Vagina (tissue), 2 donors: ENCODE data around the gene ADORA2A. TPM values are rescaled to one million over a fixed set of nuclear protein-coding genes. Genes with fewer than 3 reads are reported as not detected.

Source experiments
- DNase-seq, 2 donors: peaks; one replicate each; pipeline ENCODE4 v3.0.0-alpha.2; 2017; ENCODE audit errors: extremely low spot score in 2 of 2
- H3K27ac ChIP-seq: fragments of 200-600 bp; sonication (generic); one replicate; pipeline ENCODE4 v1.5.1; 2019
- H3K27me3 ChIP-seq: fragments of 200-600 bp; sonication (generic); one replicate; pipeline ENCODE4 v1.5.1; 2019
- H3K36me3 ChIP-seq, 2 donors: fragments of 200-600 bp; sonication (generic); one replicate each; pipeline ENCODE4 v1.5.1; 2017 to 2019
- H3K4me1 ChIP-seq: fragments of 200-600 bp; sonication (generic); one replicate; pipeline ENCODE4 v1.5.1; 2019
- H3K4me3 ChIP-seq, 2 donors: fragments of 200-600 bp; sonication (generic); 1 replicate in 1 of 2; 2 replicates in 1 of 2; pipeline ENCODE4 v1.5.1; 2016 to 2019
- H3K9me3 ChIP-seq: fragments of 200-600 bp; sonication (generic); one replicate; pipeline ENCODE4 v1.5.1; 2019
- POLR2A ChIP-seq, 2 donors: fragments of 450-650 bp; IDR thresholded peaks; one replicate each; pipeline ENCODE4 v1.6.1; 2017; ENCODE audit warnings: antibody characterized with exemption in 2 of 2, mild to moderate bottlenecking in 2 of 2, moderate library complexity in 2 of 2
- POLR2AphosphoS5 ChIP-seq, 2 donors: sonication (generic); formaldehyde crosslinking; IDR thresholded peaks; one replicate each; pipeline ENCODE4 v1.9.0; 2017; ENCODE audit warnings: antibody characterized with exemption in 2 of 2, mild to moderate bottlenecking in 2 of 2, low read depth in 1 of 2; ENCODE audit not compliant: insufficient read depth in 1 of 2
- intact Hi-C: fragments of 100-400 bp; cut with DNase I; formaldehyde crosslinking; loops from one replicate; pipeline ENCODE4 v1.15.1; 2023
- total RNA-seq: library from RNA; depleted of rRNA; stranded (reverse); fragments of >200 nt; gene quantifications from one replicate; pipeline ENCODE4 v1.2.3, GENCODE V29; 2016
- TF ChIP-seq, protein P1 (sequence below), 3 experiments: fragments of 450-650 bp in 2 of 3; fragments of 200-600 bp in 1 of 3; sonication (generic) in 1 of 3; IDR thresholded peaks; one replicate each; pipeline ENCODE4 v1.5.1; 2017 to 2019; ENCODE audit warnings: antibody characterized with exemption in 3 of 3, mild to moderate bottlenecking in 2 of 3, moderate library complexity in 2 of 3

ADORA2A gene
- total RNA-seq, 1 donor from 2014 or later: 5.2 TPM

GRCh38 chr22:24391836-24392217 is 35.6 kb upstream of the ADORA2A start:
- no peaks in the 10 kb centered on the region for H3K9me3 ChIP-seq
- intact Hi-C loops: no loop called here
- H3K4me1 ChIP-seq: peaks cover 28% of the 10 kb centered on the region
- TF ChIP-seq POLR2A (IDR thresholded peaks at IDR 0.05) (no peak), POLR2AphosphoS5 (IDR thresholded peaks at IDR 0.05; ENCODE audit: insufficient read depth in 1 of 2, low read depth in 1 of 2) (no peak)
- TF ChIP-seq, protein P1, sequence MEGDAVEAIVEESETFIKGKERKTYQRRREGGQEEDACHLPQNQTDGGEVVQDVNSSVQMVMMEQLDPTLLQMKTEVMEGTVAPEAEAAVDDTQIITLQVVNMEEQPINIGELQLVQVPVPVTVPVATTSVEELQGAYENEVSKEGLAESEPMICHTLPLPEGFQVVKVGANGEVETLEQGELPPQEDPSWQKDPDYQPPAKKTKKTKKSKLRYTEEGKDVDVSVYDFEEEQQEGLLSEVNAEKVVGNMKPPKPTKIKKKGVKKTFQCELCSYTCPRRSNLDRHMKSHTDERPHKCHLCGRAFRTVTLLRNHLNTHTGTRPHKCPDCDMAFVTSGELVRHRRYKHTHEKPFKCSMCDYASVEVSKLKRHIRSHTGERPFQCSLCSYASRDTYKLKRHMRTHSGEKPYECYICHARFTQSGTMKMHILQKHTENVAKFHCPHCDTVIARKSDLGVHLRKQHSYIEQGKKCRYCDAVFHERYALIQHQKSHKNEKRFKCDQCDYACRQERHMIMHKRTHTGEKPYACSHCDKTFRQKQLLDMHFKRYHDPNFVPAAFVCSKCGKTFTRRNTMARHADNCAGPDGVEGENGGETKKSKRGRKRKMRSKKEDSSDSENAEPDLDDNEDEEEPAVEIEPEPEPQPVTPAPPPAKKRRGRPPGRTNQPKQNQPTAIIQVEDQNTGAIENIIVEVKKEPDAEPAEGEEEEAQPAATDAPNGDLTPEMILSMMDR (IDR thresholded peaks at IDR 0.05): no peak
- H3K27me3 ChIP-seq: no peaks in the 10 kb centered on the region
- H3K36me3 ChIP-seq: peaks cover 0 to 15% of the 10 kb centered on the region in 2 donors
- DNase-seq: no peak
- H3K27ac ChIP-seq: no peak overlapping the region
- no peak overlapping the region for H3K4me3 ChIP-seq

- peaks cover 28% of the 10 kb centered on the region for H3K4me1 ChIP-seq
- no peak overlapping the region for H3K27ac ChIP-seq
- H3K27me3 ChIP-seq: no peaks in the 10 kb centered on the region
- intact Hi-C loops: no loop called here
- peaks cover 0 to 20% of the 10 kb centered on the region in 2 donors for H3K36me3 ChIP-seq
- H3K4me3 ChIP-seq: no peak overlapping the region
- TF ChIP-seq, protein P1 (IDR thresholded peaks at IDR 0.05): no peak
- TF ChIP-seq POLR2AphosphoS5 (IDR thresholded peaks at IDR 0.05; ENCODE audit: insufficient read depth in 1 of 2, low read depth in 1 of 2) (no peak), POLR2A (IDR thresholded peaks at IDR 0.05) (no peak)
- H3K9me3 ChIP-seq: no peaks in the 10 kb centered on the region
- no peak for DNase-seq
Measured at GRCh38 chr22:24392218-24392931, 35.0 kb upstream of the ADORA2A start.

GRCh38 chr22:24393012-24393559 is 34.3 kb upstream of the ADORA2A start:
- no peak for DNase-seq
- Histone ChIP-seq H3K4me3 (no peak overlapping the region), H3K9me3 (no peaks in the 10 kb centered on the region), H3K27me3 (no peaks in the 10 kb centered on the region), H3K4me1 (peaks cover 28% of the 10 kb centered on the region), H3K36me3 (peaks cover 0 to 20% of the 10 kb centered on the region in 2 donors), H3K27ac (no peak overlapping the region)
- intact Hi-C loops: no loop called here
- no peak for TF ChIP-seq POLR2AphosphoS5 (IDR thresholded peaks at IDR 0.05; ENCODE audit: insufficient read depth in 1 of 2, low read depth in 1 of 2)
- TF ChIP-seq, protein P1 (IDR thresholded peaks at IDR 0.05): no peak
- TF ChIP-seq POLR2A (IDR thresholded peaks at IDR 0.05): no peak

DNA sequence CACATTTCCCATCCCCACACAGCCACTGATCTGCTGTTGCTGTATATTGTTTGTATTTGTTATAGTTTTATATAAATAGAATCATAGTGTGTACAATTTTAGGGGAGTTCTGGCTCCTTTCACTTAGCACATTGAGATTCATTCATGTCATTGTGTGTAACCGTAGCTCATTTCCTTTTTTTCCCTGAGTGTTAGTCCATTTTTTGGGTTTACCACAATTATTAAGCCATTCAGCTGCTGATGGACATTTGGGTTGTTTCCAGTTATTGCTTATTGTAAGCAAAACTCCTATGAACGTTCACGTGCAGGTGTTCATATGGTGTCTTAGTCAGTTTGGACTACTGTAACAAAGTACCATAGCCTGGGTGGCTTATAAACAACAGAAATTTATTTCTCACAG is 33.6 kb upstream of the ADORA2A start:
- peaks cover 28% of the 10 kb centered on the region for H3K4me1 ChIP-seq
- H3K9me3 ChIP-seq: no peaks in the 10 kb centered on the region
- no peaks in the 10 kb centered on the region for H3K27me3 ChIP-seq
- H3K36me3 ChIP-seq: peaks cover 0 to 20% of the 10 kb centered on the region in 2 donors
- TF ChIP-seq, protein P1 (IDR thresholded peaks at IDR 0.05): no peak
- no peak for TF ChIP-seq POLR2AphosphoS5 (IDR thresholded peaks at IDR 0.05; ENCODE audit: insufficient read depth in 1 of 2, low read depth in 1 of 2)
- no peak overlapping the region for H3K27ac ChIP-seq
- no peak overlapping the region for H3K4me3 ChIP-seq
- intact Hi-C loops: no loop called here
- DNase-seq: no peak

GRCh38 chr22:24394254-24394653 is 33.1 kb upstream of the ADORA2A start:
- intact Hi-C loops: no loop called here
- Histone ChIP-seq H3K36me3 (peaks cover 0 to 20% of the 10 kb centered on the region in 2 donors), H3K27me3 (no peaks in the 10 kb centered on the region), H3K27ac (no peak overlapping the region), H3K4me3 (no peak overlapping the region), H3K9me3 (no peaks in the 10 kb centered on the region), H3K4me1 (peaks cover 28% of the 10 kb centered on the region)
- TF ChIP-seq POLR2AphosphoS5 (IDR thresholded peaks at IDR 0.05; ENCODE audit: insufficient read depth in 1 of 2, low read depth in 1 of 2) (no peak), POLR2A (IDR thresholded peaks at IDR 0.05) (no peak)
- TF ChIP-seq, protein P1 (IDR thresholded peaks at IDR 0.05): no peak
- no peak for DNase-seq
